Lower leg skin (tissue), 3 donors: Measurements from ENCODE around the gene TBC1D8.

ENCODE experiments used
- POLR2A ChIP-seq, 2 donors: fragments of 450-650 bp; IDR thresholded peaks; one replicate each; pipeline ENCODE4 v1.6.1; 2016 to 2017; ENCODE audit warnings: antibody characterized with exemption in 2 of 2, mild to moderate bottlenecking in 1 of 2, moderate library complexity in 1 of 2
- TF ChIP-seq, protein P1 (sequence below), 3 donors: fragments of 450-650 bp; IDR thresholded peaks; one replicate each; pipeline ENCODE4 v1.5.1; 2016; ENCODE audit warnings: antibody characterized with exemption in 3 of 3, mild to moderate bottlenecking in 3 of 3, moderate library complexity in 2 of 3

DNA sequence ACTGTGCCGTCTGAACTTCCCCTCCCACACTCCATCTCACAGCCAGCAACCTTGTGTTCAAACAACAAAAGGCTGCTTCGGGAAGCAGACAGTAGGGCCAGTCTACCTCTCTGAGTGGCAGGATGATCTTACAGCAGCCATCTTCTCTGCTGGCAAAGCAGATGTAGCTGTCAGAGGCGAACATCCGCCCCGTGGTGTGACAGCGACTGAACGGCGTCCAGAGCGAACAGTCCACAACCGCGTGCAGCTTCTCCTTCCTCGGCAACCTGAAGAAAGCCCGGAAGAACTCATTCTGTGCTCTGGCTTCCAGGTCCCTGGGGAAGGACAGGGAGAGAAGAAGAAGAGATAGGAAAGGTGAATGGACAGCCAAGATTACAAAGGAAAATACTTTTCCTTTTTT, 111.1 kb downstream of the TBC1D8 start:
- no peak for TF ChIP-seq POLR2A (IDR thresholded peaks at IDR 0.05)
- TF ChIP-seq, protein P1, sequence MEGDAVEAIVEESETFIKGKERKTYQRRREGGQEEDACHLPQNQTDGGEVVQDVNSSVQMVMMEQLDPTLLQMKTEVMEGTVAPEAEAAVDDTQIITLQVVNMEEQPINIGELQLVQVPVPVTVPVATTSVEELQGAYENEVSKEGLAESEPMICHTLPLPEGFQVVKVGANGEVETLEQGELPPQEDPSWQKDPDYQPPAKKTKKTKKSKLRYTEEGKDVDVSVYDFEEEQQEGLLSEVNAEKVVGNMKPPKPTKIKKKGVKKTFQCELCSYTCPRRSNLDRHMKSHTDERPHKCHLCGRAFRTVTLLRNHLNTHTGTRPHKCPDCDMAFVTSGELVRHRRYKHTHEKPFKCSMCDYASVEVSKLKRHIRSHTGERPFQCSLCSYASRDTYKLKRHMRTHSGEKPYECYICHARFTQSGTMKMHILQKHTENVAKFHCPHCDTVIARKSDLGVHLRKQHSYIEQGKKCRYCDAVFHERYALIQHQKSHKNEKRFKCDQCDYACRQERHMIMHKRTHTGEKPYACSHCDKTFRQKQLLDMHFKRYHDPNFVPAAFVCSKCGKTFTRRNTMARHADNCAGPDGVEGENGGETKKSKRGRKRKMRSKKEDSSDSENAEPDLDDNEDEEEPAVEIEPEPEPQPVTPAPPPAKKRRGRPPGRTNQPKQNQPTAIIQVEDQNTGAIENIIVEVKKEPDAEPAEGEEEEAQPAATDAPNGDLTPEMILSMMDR (IDR thresholded peaks at IDR 0.05): no peak
